GM18502 (cell line): ENCODE data around the gene PGBD2.
"Not testable (repeated sequence)": the region's sequence is repeated elsewhere in the genome, so short reads cannot be mapped to it uniquely, and the experiment has no call there.

Source experiments
- ATAC-seq: cut with Tn5 transposase; IDR thresholded peaks from one replicate; pipeline ENCODE4 v1.9.1; 2021; ENCODE audit warnings: mild to moderate bottlenecking; ENCODE audit not compliant: unreplicated experiment, poor library complexity

The PGBD2 gene

DNA sequence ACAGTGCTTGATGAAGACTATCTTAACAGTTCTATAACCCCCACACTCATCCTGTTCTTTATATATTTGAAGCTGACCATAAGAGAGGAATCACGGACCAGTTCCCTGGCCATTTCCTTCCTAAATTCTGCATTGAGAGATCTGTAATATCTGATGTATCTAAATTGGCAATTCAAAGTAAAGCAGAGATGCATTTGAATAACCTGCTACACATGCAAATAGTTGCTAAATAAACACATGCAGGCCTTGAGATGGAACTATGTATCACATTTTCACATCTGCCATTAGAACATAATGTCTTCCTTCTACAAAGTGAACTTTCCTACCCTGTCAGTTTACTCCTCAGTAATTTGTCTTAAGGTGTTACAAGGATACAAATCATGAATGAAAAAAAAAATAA lies 20.4 kb upstream of the PGBD2 start:
- no peak for ATAC-seq

DNA sequence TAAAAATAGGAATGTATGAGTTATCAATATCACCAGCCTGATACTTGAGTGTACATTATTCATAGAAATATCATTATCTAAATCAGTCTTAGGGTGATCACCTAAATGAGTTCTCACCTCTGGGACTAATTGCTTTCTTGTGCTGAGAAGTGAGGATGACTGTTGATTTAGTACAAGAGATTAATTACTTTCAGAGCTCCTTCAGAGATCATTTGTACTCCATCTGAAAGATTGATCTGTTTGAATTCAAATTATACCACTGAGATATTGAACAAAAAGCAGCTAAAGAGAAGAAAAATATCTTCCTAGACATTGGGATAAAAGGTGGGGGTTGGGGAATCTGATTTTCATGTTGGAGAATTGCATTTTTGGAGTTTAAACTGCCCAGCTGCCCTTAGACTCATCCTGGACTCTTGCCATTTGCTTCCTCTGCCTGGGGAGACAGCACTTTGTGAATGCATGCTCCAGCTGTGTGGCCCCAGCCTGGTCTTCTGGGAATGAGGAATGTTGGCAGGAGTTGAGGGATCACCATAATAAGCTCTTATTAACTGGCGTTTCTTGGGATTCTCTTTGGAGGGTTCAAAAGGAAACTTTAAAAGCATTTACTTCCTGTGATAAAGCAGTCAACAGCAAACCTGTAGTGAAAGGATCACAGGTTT lies 19.7 kb upstream of the PGBD2 start:
- no peak for ATAC-seq

DNA sequence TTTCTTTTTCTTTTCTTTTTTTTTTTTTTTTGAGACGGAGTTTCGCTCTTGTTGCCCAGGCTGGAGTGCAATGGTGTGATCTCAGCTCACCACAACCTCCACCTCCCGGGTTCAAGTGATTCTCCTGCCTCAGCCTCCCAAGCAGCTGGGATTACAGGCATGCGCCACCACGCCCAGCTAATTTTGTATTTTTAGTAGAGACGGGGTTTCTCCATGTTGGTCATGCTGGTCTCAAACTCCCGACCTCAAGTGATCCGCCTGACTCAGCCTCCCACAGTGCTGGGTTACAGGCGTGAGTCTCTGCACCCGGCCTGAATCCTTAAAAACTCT lies 16.2 kb upstream of the PGBD2 start:
- not testable (repeated sequence) for ATAC-seq

- ATAC-seq = no peak
Measured at GRCh38 chr1:248890549-248891498, 15.2 kb upstream of the PGBD2 start.

GRCh38 chr1:248891758-248892157 lies 14.3 kb upstream of the PGBD2 start:
- no peak for ATAC-seq

- ATAC-seq = no peak
Measured at GRCh38 chr1:248892590-248892989, 13.4 kb upstream of the PGBD2 start.

GRCh38 chr1:248894837-248895236 lies 11.2 kb upstream of the PGBD2 start:
- no peak for ATAC-seq

DNA sequence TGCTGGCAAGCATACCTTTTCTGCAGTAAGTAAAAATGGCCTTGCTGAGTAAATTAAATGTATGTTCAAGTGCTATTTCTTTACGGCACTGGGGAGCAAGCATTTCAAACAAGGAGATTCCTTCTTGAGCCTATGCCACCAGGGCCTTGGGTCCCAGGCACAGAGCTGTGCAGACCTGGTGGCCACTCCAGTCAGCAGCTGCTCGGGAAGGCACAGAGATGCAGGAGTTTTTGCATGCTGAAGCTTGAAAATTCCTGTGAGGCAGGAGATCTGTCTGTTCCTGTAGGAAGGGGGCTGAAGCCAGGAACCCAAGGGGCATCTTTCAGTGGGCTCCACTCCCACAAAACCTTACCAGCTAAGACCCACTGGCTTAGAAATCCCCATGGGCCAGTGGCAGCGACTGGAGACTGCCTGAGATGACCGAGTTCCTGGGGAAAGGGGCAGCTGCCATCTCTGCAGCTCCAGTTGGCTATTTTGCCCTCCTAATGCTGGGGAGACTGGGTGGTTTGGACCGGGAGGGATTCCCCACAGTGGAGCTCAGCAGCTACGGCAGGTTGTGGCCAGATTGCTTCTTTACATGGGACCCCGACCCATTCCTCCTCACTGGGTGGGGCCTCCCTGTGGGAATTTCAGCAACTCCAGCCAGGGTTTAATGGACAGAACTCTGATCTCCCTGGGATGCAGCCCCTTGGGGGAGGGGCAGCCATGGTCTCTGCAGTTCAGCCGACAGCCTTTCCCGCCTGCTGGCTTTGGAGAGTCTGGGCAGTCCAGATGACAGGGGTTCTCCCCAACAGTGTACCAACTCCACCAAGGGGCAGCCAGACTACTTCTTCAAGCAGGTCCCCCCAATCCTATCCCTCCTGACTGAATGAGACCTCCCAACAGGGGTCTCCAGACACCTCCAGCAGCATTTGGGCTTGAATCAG lies 8.4 kb upstream of the PGBD2 start:
- no peak for ATAC-seq

DNA sequence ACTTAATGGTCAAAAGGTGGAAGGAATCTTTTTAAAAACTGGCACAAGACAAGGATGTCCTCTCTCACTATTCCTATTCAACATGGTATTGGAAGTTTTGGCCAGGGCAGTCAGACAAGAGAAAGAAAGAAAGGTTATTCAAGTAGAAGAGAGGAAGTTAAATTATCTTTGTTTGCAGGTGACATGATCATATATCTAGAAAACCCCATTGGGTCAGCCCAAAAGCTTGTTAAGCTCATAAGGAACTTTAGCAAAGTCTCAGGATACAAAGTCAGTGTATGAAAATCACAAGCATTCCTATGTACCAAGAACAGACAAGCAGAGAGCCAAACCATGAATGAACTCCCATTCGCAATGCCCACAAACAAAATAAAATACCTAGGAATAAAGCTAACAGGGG lies 5.4 kb upstream of the PGBD2 start:
- no peak for ATAC-seq

DNA sequence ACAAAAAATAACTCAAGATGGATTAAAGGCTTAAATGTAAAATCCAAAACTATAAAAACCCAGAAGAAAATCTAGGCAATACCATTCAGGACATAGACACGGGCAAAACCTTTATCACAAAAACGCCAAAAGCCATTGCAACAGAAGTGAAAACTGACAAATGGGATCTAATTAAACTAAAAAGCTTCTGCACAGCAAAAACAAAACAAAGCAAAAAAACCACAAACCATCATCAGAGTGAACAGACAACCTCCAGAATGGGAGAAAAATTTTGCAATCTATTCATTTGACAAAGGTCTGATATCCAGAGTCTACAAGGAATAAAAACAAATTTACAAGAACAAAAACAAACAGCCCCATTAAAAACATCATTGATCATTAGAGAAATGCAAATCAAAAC lies 4.5 kb upstream of the PGBD2 start:
- no peak for ATAC-seq

DNA sequence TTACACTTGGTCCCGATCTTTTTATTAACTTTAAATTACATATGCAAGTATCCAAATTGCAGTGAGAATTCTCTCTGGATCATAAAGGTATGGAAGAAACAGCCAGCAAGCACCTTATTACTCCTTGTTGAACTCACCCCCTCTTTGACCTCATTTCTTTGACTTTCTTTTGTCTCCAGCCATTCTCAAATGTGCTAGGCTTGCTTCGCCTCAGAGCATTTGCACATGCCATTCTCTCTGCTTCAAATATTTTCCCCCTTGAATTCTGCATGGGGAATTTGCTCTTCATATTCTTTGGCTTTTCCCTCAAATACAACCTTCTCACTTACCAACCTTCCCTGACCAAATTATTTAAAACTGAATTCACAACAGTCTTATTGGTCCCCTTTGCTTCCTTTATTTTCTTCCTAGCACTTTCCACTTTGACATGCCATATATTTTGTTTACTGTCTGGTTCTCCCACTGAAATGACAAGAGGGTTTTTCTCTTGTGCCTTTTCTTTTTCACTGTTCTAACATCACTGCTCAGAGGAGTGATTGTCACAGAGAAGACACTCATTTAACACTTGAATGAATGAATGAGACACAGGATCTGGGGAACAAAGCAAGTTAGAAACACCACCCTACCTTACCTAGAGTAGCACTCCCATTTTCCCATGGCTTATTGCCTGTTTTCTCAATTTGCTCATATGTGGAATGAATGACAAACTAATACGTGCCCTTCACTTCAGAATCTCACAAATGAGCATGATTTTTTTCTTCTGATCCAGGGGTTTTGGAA lies 1.4 kb upstream of the PGBD2 start:
- ATAC-seq = no peak

- no peak for ATAC-seq
Measured at GRCh38 chr1:248905662-248906008, 400 bp upstream of the PGBD2 start.

DNA sequence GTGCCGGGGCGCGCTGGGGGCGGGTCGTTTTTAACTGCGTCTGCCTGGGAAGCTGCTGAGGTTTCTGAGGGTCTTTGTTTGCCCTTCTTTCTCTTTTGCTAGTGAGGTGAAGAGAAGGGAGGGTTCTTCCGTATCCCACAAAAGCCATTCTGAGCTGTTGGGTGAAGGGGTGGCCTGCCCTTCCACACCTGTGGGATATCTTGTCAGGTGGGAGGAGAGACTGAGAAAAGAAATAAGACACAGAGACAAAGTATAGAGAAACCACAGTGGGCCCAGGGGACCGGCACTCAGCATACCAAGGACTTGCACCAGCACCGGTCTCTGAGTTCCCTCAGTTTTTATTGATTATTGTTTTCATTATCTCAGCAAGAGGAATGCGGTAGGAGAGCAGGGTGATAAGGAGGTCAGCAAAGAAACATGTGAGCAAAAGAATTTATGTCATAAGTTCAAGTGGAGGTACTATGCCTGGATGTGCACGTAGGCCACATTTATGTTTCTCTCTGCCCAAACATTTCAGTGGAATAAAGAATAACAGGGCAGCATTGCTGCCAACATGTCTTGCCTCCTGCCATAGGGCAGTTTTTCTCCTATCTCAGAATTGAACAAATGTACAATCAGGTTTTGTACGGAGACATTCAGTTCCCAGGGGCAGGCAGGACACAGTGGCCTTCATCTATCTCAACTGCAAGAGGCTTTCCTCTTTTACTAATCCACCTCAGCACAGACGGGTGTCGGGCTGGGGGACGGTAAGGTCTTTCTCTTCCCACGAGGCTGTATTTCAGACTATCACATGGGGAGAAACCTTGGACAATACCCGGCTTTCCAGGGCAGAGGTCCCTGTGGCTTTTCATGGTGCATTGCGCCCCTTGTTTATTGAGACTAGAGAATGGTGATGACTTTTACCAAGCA lies 972 bp downstream of the PGBD2 start:
- ATAC-seq = peak; percentile 24

- no peak for ATAC-seq
Measured at GRCh38 chr1:248910761-248911160, 4.7 kb downstream of the PGBD2 start.

GRCh38 chr1:248913933-248914332 lies 7.9 kb downstream of the PGBD2 start:
- ATAC-seq = no peak

DNA sequence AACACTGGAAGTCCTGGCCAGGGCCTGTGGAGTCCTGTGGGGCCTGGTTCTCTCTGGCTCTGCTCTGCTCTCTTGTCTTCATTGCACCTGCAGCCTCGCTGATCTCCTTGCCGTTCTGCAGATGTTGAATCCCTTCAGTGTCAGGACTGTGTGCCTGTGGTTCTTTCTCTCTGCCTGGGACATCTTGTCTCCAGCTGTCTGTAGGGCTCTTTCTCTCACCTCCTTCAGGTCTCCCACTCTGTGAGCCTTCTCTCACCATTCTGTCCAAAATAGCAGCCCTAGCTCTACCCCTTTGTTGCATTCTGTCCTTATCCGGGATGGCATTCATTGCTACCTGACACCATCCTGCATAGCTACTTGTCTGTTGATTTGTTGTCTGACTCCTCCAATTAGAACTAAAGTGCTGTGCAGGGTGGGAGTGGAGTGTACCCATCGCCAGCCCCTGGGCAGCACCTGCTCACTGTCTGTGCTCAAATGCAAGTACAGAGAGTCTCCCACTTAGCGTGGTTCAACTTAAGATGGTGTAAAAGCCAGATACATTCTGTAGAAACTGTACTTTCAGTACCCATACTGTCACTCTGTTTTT lies 8.9 kb downstream of the PGBD2 start:
- ATAC-seq = no peak

GRCh38 chr1:248918131-248918530 lies 12.1 kb downstream of the PGBD2 start:
- ATAC-seq = no peak

DNA sequence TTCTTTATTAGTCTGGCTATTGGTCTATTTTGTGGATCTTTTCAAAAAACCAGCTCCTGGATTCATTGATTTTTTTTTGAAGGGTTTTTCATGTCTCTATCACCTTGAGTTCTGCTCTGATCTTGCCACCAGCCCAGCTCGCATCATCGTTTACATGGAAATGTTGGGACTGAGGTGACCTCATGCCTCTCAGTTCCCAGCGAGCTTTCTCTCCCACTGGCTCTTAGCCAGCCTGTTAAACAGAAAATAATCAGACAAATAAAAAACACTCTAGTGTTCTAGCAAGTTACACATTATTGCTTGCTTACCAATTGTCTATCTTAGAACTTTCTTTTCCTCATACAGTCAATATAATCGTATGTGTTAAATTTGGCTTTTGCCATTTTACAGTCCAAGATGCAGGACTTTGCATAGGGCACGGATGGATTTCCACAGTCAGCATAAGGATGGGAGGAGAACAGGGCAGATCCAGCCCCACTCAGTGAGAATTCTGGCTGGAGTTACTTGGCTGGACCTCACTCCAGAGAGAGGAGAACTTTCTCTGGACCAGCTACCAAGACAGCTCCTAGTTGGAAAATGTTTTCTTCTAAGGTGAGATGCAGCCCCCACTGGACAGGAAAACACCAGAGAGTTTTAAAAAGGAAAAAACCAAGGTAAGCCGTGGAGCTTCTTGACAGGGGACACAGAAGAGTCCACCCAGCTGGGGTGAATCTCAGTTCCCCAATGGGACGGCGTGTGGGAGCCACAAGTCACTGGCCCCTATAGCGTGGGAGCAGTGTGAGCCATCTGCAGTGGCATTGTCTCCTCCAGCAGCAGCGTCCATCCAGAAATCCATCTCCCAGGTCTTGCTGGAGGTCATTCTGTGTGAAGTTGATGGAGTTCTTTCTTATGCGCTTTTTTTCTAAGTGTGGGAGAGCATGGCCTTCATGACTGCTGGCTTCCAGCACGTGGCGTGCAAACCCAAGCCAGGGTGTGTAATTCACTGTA lies 17.6 kb downstream of the PGBD2 start:
- ATAC-seq = no peak
